Measurements from ENCODE around the gene LYRM7. TPM values are rescaled to one million over a fixed set of nuclear protein-coding genes. Genes with fewer than 3 reads are reported as not detected.

The LYRM7 gene
- total and polyA plus RNA-seq, 2 donors = 5.5 to 8.8 TPM

GRCh38 chr5:131254741-131255140, 84.0 kb downstream of the LYRM7 start:
- no peak overlapping the region for H3K27ac ChIP-seq (ENCODE audit: low read depth in 1 of 2, low read length in 1 of 2)
- peaks cover 13 to 29% of the 10 kb centered on the region in 2 donors for H3K4me1 ChIP-seq (ENCODE audit: control insufficient read depth in 2 of 2, insufficient read depth in 2 of 2, low read length in 2 of 2)
- H3K36me3 ChIP-seq (ENCODE audit: control insufficient read depth in 2 of 2, insufficient read depth in 2 of 2, low read length in 1 of 2) = no peaks in the 10 kb centered on the region
- no peaks in the 10 kb centered on the region for H3K27me3 ChIP-seq (ENCODE audit: control insufficient read depth in 2 of 2, insufficient read depth in 1 of 2, low read length in 1 of 2)
- 96% methylated on average over 2 of the region's 2 CpGs for WGBS
- H3K9me3 ChIP-seq (ENCODE audit: control insufficient read depth in 2 of 2, insufficient read depth in 1 of 2, low read length in 1 of 2) = no peaks in the 10 kb centered on the region
- H3K4me3 ChIP-seq (ENCODE audit: low read length in 2 of 2) = no peak overlapping the region
- DNase-seq (ENCODE audit: low read depth in 6 of 9, low spot score in 9 of 9) = no peak

Other genes with a start within 250 kb of the LYRM7 start
- gene HINT1, start 5.7 kb upstream of the LYRM7 start, total RNA-seq = 311 TPM
- 396 TPM for gene HINT1, start 5.7 kb upstream of the LYRM7 start, polyA plus RNA-seq
- gene CDC42SE2, start 93.1 kb downstream of the LYRM7 start, total RNA-seq = 60.9 TPM
- gene CDC42SE2, start 93.1 kb downstream of the LYRM7 start, polyA plus RNA-seq = 60.6 TPM

All from thymus (tissue), 11 donors.